Stimulated activated CD4-positive, alpha-beta T cell treated with anti-CD3 and anti-CD28 coated beads, Interleukin-4, amount 100 ng/mL, for 1 hour (primary cell): Measurements from ENCODE around the gene PHKB.
A peak's percentile ranks its signal among the peaks of the same experiment; 100 is the strongest.

Experiments used
- DNase-seq: peaks from one replicate; pipeline ENCODE4 v3.0.0-alpha.2; 2020

Gene PHKB

DNA sequence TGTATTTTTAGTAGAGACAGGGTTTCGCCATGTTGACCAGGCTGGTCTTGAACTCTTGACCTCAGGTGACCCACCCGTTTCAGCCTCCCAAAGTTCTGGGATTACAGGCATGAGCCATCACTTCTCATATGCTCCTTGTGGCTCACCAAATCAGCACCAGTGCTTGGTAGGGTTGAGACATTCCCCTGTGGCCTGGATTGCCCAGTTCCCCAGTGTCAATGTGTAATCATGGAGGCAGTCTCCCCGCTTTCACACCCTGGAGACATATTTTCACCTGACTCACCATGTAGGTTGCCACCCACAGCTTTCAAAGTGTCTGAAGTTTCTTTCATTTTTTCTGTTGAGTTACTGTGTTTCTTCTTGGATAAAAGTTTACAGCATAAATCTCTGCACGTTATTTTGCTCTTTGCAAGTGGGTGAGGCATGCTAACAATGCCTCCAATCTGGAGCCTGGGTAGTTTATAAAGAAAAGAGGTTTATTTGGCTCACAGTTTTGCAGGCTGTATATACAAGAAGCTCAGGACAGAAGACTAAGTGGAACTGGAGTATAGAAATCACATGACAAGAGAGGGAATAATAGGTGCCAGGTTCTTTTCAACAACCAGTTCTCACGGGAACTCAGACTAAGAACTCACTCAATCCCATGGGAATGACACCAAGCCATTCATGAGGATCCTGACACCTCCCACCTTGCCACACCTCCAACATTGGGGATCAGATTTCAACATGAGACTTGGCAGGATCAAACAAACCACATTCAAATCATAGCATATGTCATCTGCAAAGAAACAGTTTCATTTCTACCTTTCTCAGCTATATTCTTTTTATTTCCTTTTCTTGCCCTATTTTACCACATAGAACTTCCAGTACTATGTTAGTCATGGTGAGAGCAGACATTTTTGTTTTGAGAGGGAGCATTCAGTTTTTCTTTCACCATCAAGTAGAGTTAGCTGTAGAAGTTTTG, 113.2 kb downstream of the PHKB start:
- DNase-seq: peak; percentile 15

DNA sequence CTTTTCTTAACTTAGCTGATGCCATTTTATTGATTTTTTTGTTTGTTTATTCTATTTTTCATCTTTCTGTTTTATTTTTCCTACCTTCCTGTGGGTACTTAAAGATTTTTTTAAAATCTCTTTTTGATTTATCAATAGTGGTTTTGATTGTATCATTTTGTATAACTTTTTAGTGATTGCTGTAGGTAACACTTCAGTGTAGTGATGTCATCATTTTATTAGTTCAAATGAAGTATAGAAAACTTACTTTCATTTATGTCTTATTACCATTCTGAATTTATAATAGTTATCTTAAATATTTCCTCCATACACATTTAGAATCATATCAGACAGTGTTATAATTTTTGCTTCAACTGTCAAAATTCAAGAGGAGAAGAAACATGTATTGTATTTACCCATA, 115.9 kb downstream of the PHKB start:
- no peak for DNase-seq

DNA sequence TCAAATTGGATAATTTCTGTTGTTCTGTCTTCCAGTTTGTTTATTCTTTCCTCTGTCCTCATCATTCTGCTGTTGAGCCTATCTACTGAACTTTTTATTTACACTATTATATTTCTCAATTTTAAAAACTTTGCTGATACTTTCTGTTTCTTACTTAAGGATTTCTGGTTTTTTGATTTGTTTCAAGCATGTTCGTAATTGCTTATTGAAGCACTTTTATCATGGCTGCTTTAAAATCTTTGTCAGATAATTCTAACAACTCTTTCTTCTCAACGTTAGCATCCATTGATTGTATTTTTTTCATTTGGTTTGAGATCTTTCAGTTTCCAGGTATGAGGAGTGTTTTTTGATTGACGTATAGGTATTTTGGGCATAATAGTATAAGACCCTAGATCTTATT, 116.9 kb downstream of the PHKB start:
- no peak for DNase-seq

DNA sequence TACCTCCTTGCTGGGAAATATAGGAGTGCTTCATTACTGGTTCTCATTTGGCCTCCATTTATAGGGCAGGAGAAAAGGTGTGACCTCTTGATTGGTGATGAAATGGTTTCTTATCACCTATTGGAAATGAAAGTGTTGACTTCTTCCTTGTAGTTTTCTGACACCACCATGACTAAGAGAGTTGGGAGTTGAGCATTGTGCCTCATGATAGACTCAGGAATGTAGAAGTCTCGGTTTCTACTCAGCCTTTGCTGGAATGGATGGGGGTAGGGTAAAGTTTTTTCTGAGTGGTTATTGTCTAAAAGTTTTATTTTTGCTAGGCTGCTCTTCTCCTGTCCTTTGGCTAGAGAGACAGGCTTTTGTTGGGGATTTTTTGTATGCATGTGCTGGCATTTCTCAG, 117.4 kb downstream of the PHKB start:
- DNase-seq: no peak

DNA sequence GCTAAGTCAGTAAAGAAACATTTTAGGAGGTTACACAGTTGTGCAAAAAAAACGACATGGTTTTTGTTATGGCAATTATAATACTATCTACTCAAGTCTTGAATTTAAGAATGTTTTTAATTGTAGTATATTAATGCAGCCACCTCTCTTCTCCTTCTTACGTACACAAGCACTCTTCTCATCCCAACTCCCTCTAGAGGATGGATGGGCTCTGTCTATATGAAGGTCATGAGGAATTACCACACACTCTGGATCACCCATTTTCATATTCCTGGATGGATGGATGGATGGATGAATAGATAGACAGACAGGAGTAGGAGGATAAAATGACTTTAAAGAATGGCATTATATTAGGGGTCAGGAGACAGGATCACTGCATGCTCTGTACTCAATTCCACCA, 120.0 kb downstream of the PHKB start:
- DNase-seq: no peak

DNA sequence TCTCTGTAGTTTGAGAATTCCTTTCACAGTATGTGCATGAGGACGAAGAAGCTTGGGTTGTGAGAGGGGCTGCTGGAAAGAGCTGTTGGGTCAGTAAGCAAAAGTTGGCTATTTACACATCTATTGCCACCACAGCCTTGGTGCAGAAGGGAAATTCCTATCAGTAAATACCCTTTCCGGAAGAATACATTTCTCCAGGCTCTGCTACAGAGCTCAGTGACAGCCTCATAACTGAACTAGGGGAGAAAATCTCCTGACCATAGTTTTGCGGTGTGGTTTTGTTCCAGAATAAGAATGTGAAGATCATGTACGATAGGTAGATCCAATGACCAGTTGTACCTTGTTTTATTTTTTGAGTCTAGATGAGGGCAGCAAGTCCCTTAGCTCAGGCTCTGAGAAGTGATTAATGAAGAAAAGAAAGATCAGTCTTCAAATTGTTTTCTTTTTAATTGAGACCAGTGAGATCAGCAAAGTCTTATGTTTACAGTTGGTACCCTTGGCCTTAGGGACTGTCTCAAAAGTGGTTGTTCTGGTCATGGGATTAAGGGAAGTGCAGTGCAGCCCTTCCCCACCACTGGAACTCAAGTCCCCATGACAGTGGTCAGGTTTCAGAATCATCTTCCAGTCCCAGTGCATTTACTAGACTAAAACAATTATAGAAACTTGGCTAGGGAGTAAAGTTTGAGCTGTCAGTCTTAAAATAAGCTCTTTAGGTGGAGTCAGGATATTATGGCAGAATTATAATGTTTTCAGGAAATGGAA, 123.5 kb downstream of the PHKB start:
- no peak for DNase-seq

DNA sequence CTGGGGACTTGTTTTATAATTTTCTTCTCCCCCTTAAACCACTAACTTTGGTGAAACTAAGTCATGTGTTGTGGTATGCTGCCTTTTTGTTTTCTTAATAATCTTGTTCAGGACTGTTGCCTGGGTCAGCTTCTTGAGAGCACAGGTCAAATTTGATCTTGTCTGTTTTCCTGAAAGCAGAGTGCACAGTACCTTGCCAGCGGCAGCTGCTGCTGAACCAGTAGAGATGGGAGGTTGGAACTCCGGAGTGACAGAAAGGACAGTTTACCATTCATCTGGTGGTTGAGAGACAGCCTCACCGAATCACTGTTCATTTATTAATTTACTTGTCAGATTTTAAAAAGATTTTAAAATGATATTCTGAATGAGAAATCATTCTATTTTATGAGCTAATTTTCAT, 125.0 kb downstream of the PHKB start:
- DNase-seq: no peak

DNA sequence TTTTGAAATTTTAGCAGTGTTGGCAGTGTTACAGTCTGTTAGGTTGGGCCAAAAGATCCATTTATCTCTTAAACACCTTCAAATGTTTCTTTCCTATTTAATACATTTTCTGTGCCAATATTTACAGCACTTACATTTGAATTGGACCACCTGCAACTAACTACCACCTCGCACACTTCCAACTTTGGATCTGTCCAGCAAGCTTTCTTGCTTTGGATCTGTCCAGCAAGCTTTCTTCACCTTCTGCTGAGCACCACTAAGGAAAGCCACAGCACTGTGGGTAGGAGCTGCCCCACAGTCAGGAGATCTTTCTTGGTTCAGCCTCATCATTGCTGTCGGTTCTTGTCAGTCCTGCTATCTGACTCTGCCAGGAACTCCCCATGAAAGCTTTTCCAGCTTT, 129.3 kb downstream of the PHKB start:
- no peak for DNase-seq

DNA sequence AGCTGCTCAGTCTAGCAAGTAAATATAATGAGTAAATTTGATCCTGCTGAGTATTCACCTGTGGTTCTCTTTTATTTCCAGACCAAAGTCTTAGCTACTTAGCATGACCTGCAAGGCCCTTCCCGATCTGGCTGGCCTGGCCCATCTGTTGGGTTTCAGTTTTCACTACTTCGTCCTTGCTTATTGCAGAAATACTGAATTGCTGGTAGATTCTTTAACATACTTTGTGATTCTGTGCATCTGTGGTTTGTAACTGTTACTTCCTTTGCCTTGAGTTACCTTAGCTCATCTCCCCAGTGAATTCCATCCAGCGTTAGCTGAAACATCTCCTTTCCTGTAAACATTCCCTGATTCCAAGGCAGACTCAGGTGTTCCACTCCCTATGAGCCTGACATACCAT, 131.1 kb downstream of the PHKB start:
- DNase-seq: no peak

DNA sequence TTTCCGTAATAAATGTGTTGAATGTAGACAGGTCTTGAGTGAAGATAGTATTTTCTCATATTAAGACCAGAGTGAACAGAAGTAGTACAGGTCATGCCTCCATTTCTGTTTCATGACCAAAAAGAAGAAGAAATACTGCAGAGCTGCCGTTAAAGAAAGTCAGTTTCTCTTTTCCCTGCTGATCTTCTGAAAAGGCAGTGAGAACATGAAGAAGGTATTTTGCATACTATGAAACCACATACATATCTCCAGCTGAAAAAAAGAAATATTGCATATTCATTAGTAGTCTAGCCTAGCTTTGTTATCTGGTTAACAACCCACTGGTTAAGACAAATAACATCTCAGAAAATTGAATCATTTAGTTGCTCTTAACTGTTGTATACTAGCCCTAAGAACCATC, 138.4 kb downstream of the PHKB start:
- DNase-seq: no peak

DNA sequence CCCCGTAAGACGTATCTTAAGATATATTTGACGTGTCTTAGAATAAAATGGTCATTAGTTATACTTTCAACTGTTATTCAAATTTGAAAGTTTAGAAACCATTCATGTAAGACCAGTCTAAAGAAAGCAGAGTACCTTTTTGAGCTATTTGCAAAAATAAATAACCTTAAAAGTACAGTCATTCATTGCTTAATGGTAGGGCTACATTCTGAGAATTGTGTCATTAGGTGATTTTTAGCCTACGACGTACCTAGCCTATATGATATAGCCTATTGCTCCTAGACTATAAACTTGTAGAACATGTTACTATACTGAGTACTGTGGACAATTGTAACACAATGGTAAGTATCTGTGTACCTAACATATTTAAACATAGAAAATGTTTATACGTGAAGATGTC, 139.2 kb downstream of the PHKB start:
- no peak for DNase-seq

DNA sequence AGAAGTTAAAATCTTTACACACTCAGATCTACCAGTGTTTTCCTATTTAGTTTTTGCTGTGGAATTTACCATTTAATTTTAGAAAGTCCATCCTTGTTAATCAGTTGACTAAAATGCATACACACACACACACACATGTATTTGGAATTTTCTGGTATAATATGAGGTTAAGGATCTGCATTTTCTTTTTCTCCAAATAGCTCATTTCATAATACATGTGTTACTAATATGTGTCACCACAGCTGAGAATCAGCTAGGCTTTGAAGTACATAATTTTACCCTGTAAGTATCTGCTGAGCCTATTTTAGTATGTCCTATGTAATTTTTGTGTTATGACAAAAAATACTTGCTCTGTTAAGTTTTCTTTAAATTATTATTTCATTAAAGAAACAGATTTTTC, 143.2 kb downstream of the PHKB start:
- DNase-seq: no peak

DNA sequence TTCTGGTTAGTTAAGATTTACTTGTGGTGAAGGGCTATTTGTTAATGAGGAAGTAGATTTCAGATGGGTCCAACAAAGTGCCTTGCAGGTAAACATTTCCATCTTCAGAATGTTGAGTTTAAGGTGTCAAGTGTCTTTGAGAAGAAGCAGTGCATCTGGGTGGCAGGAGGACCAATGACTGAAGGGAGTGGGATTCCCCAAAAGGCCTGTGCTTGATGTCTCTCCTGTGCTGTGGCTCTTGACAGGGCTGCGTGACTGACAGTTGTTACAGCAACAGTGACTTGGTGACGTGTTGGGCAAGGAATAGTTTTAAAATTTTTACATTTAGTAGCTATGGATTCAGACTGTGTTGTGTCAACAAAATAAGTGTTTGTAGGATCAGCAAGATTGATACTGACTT, 149.9 kb downstream of the PHKB start:
- DNase-seq: no peak

DNA sequence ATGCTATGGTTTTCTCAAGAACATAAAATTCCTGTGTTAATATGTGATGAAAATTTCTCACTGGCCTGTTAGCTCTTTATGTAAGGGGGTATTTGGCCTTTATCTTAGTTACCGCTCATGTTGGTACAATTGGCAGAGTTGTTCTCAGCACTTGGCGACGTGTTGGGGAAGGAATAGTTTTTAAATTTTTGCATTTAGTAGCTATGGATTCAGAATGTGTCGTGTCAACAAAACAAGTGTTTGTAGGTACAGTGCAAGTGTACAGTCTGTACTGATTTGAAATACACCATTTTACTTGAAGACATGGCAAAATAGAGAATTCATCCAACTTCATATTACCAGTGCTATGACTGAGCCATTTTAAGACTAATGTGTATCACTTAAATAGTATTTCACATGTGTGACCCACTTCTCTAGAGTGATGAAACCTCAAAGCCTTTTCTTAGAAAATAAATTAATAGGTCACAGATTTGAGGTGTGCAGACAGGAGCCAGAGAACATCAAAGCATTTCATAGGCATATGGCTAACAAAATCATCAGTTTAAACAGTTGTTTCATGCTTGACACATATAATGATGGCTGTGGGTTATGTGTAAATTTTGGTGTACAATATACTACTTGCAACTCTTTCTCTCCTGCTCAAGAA, 150.8 kb downstream of the PHKB start:
- no peak for DNase-seq

DNA sequence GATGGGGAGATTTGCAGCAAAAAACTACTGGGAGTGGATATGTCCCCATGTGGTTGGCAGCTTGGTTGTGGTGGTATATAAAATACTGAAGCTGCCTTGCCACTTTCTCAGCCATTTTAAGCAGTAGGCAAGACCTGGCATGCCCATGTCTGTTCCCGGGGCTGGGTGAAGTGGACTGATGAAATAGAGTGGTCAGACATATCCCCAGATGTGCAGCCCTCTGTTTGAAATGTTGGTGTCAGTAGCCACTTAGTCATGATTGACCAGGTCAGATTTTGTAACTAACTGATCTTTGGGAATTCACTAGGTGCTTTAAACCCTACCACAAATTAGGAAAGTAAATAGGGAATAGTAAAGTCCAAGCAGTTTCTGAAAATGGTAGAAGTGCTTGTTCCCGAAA, 151.6 kb downstream of the PHKB start:
- no peak for DNase-seq

DNA sequence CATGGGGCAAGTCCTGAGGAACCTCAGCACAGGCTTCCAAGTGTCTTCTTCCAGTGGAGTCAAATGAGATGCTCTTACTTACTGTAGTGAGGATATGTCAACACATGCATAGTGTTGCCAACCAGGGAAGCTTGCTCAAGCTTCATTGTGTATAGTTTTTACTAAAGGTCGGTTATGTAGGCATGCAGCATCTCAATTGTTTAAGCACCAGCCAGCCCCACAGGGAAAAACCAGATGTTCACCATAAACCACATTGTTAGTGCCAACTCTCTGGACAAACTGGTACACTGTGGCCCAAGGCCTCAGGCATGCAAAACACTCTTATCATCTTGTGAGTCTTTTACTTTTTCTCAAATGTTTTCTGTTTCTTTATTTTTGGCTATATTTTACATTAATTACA, 152.1 kb downstream of the PHKB start:
- no peak for DNase-seq

DNA sequence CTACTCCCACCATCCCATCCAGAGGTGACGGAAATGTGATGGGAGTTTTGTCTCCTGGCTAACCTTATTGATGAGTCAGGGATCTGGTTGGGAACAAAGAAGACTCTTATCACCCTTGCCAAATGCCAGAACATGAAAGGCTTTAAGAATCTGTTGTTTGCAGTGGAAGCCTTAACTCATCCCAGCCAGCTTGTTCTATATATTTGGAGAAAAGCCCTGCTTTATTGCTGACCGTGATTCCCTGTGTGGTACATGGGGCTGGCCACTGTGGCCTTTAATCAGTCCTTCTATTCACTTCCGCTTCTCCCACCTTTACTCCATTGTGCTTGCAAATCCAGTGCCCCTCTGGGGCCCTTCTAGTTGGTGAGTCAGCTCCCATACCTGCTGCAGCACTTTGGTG, 156.6 kb downstream of the PHKB start:
- no peak for DNase-seq

DNA sequence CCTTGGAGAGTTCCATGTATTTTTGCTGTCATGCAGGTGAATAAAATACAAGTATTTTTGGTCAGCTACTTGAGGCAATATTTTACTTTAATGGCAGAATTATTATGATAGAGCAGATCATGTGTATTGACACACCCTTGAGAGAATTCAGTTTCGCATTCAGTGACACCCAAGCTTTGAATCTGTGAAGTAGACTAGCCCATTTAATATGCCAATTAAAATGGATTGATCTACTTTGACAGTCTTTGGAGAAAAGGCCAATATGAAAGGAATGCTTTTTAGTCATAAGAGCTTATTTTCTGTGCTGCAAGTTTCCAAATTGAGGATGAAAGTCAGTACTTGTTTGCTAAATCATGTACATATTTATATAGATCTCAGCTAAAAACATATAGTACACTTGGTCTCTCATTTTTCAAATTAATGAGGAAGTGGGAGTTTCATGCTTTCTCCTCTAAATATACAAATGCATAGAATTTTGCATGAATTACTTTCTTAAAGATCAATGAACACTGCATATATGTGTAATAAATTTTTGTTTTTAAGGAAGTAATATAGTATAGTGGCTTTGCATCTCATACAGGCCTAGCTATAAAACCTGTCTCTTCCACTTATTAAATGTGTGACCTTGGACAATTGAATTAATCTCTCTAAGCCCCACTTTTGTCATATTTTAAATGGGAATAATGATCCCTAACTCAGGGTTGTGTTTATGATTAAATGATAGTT, 161.5 kb downstream of the PHKB start:
- DNase-seq: no peak

DNA sequence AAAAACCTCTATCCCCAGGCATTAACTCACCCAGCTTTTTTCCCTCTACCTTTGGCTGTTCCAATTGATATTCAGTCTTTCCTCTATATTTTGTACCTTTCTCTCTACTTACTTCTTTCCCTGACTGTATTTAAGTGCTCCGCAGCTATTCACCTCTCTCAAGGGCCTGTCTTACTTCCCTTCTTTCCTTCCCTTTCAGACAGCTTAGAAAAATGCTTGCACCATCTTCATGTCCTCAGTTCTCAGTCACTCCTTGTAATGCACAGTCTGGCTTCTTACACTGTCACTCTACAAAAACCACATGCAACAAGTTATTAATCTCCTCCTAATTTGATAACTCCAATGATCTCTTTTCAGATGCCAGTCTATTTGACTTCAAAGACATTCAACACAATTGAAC, 163.4 kb downstream of the PHKB start:
- no peak for DNase-seq

DNA sequence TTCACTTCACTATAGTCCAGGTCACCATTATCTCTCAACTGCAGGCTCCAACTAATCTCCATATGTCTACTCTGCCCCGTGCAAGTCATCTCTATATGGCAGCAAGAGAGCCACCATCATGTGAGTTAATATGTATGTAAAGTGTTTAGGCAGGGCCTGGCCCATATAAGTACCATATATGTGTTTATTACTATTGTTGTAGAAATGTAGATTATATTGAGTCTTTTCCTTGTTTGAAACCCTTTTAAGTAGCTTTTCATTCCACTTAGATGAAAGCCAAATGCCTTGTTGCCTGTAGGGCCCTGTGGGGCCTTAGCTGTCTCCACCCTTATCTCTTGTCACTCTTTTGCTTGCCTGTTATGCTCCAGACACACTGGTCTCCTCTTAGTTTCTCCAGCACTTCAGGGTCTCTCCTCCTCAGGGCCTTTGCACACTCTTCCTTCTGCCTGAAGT, 164.0 kb downstream of the PHKB start:
- no peak for DNase-seq

DNA sequence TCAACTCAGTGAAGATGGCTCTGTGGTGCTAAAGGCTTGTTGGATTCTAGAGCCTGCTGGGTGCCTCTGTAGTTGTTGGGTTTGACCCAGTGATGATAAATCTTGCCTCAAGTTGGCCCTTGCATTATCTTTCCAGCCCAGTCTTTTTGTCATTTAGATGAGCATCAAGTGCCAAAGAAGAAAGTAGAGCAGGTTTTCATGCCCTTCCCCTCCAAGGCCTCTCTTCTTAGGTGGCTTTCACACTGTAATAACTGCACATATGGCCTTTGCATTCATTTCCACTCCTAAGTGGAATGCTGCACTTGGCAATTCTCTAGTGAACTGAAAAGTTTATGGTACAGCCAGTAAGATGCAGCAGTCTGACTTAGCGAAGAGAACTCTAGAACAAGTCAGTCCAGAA, 165.1 kb downstream of the PHKB start:
- no peak for DNase-seq

DNA sequence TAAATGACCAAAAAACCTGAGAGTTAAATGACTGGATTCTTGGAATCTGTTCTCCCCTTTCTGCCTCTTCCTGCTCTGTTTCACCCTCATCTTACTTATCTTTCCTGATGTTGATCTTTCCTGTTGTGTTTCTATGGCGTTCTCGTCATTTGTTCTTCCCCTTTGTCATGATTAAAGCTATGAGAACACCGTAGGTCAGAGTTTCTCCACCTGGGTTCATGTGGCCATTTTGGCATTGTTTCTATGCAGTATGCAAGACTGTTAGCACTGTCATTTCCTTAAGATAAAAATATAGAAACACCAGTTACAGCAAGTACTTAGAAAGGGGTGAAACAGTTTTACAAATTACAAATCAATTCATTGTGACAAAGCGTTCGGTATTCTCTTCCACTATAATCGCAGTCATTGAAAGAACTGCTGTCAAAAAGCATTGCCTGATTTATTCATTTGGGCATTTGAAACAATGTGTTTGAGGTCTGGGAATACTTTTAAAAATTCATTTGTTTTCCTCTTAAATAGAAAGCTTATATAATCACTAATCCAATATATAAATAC, 166.0 kb downstream of the PHKB start:
- no peak for DNase-seq

DNA sequence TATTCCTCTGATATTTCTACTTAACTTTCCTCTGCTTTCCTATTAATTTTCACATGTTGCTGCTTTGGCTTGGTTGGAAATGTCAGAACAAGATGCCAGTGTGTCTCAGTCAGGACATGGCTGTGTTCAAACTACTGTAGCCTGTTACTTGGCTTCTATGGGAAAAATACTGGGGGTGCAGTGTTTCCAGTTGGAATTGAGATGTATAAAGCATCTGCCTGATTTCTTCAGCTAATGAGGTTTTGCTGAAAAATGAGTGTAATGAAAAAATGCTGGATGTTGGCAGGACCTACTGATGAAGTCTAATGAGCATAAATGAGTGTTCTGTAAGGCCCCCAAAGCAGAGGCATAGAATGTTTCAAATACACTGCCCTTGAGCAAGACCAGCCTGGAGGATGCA, 166.6 kb downstream of the PHKB start:
- DNase-seq: no peak
